ENCODE results near the gene ELOVL6.

ELOVL6 gene

GRCh38 chr4:110019153-110019552 is 179.3 kb downstream of the ELOVL6 start:
- no peak for DNase-seq

- no peak for DNase-seq
Observed at GRCh38 chr4:110014233-110014632, 184.2 kb downstream of the ELOVL6 start.

GRCh38 chr4:110012917-110013316 is 185.5 kb downstream of the ELOVL6 start:
- no peak for DNase-seq

DNA sequence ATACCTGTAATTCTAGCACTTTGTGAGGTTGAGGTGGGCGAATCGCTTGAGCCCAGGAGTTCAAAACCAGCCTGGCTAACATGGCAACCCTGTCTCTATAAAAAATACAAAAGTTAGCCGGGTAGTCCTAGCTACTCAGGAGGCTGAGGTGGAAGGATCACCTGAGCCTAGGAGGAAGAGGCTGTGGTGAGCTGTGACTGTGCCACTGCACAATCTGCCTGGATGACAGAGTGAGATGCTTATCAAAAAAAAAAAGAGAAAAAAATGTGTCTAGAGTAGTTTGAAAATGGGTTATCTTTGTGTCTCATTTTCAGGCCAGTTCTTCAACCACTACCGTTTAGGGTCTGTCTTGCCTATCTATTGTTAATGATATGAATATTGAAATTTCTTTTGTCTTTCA is 187.6 kb downstream of the ELOVL6 start:
- no peak for DNase-seq

DNA sequence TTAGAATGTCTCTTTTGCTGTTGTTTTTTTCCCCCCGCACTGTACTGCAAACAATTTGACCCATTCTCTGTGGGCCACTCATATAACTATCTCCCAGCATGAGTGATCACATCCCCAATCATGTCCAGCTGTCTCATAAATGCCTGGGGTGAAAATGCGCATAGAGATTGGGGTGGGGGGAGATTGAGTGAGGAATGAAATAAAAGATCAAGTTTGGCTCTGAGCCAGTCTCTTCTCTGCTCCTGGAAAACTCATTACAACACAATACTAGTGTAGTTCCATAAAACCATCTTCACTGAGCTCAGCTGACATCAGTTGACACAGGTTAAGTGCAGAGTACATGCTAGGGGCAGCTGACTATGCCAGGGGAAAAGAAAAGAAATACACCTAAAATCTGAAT is 188.9 kb downstream of the ELOVL6 start:
- DNase-seq, result no peak

DNA sequence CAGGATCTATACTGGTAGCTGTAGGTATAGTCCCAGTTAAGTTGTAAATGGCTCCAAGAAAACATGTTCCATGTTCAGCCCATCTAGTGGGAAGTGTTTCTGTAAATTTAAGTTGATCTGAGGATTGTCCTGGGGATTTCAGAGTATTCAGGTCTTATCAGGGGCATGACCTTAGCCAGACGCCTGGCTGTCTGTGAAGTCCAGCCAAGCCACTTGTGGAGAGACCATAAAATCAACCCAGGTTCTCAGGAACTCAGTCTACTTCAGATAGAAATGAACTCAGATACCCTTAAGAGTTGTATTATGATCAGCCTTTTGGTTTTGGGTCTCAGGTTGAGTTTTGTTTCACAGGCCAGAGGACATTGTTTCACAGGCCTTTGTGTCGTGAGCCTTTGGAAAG is 189.9 kb downstream of the ELOVL6 start:
- DNase-seq, result no peak

DNA sequence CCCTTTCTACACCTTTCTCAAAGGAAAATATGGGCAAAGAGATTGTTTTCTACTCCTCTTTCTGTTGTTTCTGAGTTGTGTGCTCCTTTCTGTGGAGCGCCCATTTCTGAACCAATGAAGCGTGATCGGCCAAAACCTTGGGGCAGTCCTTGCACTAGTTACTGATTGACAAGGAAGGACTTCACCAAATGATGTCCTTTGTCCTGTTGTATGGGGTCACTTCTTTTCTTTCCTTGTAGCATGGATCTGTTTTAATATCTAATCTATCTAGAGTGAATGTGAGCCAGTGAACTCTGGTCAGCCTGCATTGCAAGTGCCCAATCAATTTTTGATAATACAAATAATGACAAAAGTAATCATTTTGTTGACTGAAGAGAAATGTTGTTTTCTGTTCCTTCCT is 191.2 kb downstream of the ELOVL6 start:
- no peak for DNase-seq

DNA sequence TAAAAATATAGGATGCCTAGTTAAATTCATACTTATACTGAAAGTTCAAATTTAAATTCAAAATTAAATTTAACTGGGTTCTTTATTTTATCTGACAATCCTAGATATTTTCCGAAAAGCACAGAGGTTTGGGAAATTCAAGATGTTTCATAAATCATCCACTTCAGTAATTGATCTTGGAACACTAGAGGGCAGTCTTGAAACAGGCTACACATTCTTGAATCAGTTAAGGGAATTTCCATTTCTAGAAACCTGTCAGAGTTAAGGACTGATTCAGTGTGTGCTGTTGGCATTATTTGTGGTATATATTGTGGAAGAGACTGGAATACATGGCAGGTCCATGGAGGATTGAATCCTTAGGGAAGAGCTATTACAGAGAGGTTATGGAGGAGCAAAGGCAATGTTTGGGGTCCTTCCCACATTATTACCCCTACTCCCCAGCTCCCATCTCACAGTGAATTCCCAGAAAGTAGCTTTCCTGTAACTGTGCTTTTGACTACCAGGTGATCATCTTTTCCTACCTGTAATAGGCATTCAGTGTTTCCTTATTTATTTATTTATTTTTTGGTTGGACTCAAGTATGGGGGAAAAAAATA is 192.9 kb downstream of the ELOVL6 start:
- no peak for DNase-seq

DNA sequence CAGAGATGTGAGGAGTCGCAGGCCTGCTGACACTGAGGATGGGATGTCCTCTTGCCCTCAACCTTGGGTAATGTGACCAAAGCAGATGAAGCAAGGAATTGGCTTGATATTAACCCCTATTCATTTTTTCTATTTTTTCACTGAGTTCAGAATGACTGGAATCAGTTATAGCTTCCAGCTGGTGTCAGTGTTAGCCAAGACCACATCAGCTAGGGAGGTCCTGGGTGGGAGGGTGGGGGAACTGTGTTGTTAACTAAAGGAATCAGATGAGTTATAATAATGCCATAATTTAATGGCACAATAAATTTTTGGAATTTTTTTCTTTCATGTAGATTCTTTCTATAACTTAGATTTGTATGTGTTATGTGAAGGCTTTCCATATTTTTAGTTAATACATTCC is 193.9 kb downstream of the ELOVL6 start:
- no peak for DNase-seq

- DNase-seq, result no peak
Observed at GRCh38 chr4:110003401-110004187, 194.8 kb downstream of the ELOVL6 start.

DNA sequence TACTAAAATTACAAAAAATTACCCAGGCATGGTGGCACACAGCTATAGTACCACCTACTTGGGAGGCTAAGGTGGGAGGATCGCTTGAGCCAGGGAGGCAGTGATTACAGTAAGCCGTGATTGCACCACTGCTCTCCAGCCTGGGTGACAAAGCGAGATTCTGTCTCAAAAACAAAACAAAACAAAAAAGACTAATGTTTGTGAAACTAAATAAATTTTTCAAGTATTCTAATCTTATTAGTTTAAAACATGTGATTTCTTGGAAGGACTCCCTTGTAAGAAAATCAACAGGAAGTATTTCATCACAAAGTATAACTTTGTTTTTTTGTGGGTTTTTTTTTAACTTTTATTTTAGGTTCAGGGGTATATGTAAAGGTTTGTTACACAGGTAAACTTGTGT is 196.1 kb downstream of the ELOVL6 start:
- no peak for DNase-seq

DNA sequence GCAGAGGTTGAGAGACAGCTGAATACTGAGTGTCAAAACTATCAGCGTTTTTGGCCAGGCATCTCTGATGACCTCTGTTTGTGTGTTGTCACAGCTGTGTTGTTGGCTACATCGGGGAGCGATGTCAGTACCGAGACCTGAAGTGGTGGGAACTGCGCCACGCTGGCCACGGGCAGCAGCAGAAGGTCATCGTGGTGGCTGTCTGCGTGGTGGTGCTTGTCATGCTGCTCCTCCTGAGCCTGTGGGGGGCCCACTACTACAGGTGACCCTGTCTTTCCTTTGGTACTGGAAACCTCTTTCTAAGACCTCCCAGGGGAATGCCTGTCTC is 198.9 kb downstream of the ELOVL6 start:
- DNase-seq, result no peak

- DNase-seq, result no peak
Observed at GRCh38 chr4:109998867-109999584, 199.4 kb downstream of the ELOVL6 start.

- no peak for DNase-seq
Observed at GRCh38 chr4:109996526-109996925, 201.9 kb downstream of the ELOVL6 start.
